ENCODE data around the gene GPR37L1.

GPR37L1 gene, protein sequence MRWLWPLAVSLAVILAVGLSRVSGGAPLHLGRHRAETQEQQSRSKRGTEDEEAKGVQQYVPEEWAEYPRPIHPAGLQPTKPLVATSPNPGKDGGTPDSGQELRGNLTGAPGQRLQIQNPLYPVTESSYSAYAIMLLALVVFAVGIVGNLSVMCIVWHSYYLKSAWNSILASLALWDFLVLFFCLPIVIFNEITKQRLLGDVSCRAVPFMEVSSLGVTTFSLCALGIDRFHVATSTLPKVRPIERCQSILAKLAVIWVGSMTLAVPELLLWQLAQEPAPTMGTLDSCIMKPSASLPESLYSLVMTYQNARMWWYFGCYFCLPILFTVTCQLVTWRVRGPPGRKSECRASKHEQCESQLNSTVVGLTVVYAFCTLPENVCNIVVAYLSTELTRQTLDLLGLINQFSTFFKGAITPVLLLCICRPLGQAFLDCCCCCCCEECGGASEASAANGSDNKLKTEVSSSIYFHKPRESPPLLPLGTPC

GRCh38 chr1:202122639-202123335 is at the start of gene GPR37L1:
Gene GPR37L1, plus strand, starts transcription at chr1:202122917. Its CDS starts 47 bp downstream, at chr1:202122964.
- DNase-seq (ENCODE audit: low spot score), result peak; percentile 89

DNA sequence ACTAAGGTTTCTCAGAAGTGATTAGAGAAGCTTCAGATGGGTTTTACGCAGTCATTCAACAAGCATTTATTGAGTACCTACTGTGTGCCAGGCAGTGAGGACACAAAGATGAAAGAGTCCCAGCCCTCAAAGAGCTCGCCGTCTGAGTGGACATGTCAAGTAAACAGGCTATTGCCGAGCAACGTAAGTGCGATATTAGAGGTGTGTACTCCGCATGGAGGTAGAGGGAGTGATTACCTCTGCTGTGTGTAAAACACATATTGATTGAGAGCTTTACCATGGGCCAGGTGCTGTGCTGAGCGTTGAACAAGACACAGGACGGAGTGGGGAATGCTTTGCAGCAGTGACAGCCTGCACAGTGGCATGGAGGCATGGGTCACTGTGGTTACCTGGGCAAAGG is 49.5 kb upstream of the GPR37L1 start:
- DNase-seq (ENCODE audit: low spot score), result no peak

- no peak for DNase-seq (ENCODE audit: low spot score)
Observed at GRCh38 chr1:202074985-202075384, 47.7 kb upstream of the GPR37L1 start.

DNA sequence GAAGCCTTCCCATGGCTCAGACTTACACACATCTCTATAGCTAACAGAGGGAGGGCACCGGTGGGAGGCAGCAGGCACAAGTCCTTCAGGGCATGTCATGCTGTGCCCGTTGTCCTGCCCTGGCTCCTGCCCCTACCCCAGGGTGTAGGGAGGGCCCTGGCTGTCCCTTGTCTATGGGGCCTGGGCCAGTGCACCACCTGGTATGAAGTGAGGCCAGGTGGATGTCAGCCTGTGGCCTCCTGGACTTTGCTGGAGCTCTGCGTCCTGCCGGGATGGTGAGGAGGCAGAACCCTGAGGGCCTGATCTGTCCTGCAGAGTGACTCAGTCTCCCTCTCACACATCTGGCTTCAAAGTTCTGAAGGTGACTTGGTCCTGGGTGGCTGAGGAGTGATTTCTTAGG is 47.3 kb upstream of the GPR37L1 start:
- no peak for DNase-seq (ENCODE audit: low spot score)

DNA sequence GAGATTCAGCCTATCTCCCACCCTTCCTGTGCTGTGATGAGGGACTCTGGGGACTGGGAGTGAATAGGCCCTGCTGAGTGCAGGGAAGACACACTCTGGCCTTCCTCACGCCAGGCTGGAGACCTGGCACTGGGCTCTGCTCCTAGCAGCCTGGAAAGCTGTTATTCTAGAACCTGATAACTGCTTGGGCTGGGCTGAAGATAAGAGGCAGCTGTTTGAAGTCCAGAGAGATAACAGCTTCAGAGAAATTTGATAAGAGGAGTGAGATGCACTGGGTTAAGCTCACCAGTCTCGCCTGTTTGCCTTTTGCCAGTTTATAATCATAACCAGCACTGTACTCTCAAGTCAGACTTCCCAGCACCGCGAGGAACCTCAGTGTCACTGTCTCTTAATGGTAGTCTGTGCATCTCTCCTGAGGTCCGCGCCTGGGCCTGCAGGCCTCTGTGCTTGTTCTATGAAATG is 46.6 kb upstream of the GPR37L1 start:
- no peak for DNase-seq (ENCODE audit: low spot score)

GRCh38 chr1:202078241-202078640 is 44.5 kb upstream of the GPR37L1 start:
- DNase-seq (ENCODE audit: low spot score), result no peak

DNA sequence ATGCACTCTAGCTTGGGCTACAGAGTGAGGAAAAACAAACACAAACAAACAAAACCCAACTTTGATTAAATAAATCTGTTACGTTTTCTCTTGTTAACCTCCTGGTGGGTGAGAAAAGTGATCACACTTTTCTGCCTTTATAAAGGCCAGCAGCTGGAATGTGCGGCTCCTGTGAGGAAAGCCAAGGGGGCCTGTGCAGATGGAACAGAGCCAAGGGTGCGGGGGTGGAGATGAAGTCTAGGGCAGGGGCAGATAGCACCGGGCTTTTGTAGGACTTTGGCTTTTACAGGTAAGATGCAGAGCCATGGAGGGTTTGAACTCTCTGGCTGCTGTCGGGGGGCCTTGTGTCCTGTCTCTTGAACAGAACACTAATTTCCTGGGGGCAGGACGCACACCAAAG is 40.7 kb upstream of the GPR37L1 start:
- no peak for DNase-seq (ENCODE audit: low spot score)

DNA sequence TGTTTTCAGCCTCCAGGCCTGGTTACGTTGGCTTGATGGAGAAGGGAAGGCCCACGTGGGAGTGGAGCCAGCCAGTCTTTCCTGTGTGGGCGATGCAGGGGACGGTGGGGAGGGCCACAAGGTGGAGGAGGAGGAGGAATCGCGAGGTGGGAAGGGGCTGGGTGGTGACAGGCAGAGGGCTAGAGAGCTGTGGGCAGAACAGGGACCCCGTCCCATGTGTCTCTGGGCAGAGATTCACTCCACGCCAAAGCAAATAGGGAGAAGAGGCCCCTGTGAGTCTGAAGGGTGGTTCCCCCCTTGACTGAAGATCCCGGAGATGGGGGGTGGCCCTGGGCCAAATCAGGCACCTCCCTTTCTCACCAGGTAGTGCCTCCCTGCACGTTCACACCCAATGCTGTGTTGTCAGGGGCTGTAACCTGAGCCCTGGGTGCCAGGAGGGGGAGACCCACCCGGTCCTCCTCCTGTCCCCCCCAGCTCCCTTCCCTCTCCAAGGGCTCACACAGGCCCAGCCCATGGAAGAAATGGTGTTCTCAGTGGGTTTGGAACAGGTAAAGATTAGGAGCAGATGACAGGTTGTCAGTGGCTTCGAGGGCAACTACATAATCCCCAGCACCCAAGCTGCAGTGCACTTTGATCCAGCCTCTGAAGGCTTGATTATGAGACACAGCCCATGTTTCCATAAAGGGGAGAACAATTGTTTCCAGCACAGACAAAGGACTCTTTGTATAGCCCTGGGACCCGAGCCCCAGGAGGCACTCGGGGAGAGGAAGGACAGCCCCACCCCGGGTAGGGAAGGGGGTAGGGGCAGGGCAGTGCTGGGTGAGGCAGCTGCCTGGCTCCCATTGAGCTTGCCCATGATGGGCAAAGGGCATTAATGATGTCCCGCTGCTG is 37.7 kb upstream of the GPR37L1 start:
- DNase-seq (ENCODE audit: low spot score), result no peak

- DNase-seq (ENCODE audit: low spot score), result no peak
Observed at GRCh38 chr1:202085682-202086373, 36.9 kb upstream of the GPR37L1 start.

GRCh38 chr1:202086579-202087350 is 36.0 kb upstream of the GPR37L1 start:
- DNase-seq (ENCODE audit: low spot score), result no peak

GRCh38 chr1:202088206-202088605 is 34.5 kb upstream of the GPR37L1 start:
- DNase-seq (ENCODE audit: low spot score), result no peak

DNA sequence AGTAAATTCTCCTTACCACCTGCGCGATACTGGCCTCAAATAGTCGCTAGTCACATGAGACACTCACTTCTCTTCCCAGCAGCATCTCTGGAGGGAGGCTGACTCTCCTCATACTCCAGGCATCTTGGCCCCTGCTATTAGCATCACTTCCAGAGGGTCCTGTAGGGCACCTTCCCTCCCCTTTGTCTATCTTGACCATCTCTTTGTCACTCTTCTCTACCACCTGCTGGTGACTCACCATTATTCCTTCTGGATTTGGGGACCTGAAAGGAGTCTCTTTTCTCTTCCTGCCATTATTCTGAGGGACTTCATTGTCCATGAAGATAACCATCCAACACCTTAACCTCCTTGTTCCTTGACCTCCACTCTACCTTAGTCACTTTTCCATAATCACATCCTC is 31.7 kb upstream of the GPR37L1 start:
- DNase-seq (ENCODE audit: low spot score), result no peak

DNA sequence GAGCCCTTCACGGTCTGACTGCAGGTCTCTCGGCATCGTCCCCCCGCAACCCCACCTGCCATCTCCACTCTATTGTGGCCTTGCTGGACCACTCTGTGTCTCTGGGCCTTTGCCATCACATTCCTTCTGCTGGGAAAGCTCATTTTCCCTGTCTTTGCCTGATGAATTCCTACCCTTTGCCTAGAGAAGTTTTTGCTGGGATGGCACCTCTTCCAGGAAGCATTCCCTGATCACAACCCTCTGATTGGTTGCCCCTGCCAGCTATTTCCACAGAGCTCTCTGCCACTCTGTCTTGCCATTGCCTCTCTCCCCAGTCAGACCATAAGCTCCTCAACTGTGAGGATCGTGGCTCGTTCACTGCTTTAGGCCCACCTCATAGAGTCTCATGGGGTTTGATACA is 28.9 kb upstream of the GPR37L1 start:
- no peak for DNase-seq (ENCODE audit: low spot score)

DNA sequence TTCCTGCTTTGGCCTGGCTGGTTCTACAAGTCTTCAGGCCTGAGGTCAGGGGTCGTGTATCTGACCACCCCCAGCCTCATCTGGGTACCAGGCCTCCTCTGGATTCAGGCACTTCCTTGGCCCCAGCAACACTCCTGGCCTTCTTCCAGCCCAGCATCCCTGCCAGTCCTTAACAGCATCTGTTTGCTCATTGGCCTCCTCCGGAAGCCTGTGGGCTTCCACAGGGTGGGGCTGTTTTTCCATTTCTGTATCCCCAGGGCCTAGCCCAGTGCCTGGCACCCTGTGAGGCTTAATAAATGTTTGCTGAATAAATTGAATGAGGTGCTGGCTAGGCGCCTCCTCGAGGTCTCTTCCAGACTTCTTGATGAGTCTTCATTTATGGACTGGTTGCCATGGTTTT is 21.5 kb upstream of the GPR37L1 start:
- DNase-seq (ENCODE audit: low spot score), result no peak

- no peak for DNase-seq (ENCODE audit: low spot score)
Observed at GRCh38 chr1:202104073-202104472, 18.6 kb upstream of the GPR37L1 start.

GRCh38 chr1:202105571-202106339 is 17.0 kb upstream of the GPR37L1 start:
- DNase-seq (ENCODE audit: low spot score), result no peak

DNA sequence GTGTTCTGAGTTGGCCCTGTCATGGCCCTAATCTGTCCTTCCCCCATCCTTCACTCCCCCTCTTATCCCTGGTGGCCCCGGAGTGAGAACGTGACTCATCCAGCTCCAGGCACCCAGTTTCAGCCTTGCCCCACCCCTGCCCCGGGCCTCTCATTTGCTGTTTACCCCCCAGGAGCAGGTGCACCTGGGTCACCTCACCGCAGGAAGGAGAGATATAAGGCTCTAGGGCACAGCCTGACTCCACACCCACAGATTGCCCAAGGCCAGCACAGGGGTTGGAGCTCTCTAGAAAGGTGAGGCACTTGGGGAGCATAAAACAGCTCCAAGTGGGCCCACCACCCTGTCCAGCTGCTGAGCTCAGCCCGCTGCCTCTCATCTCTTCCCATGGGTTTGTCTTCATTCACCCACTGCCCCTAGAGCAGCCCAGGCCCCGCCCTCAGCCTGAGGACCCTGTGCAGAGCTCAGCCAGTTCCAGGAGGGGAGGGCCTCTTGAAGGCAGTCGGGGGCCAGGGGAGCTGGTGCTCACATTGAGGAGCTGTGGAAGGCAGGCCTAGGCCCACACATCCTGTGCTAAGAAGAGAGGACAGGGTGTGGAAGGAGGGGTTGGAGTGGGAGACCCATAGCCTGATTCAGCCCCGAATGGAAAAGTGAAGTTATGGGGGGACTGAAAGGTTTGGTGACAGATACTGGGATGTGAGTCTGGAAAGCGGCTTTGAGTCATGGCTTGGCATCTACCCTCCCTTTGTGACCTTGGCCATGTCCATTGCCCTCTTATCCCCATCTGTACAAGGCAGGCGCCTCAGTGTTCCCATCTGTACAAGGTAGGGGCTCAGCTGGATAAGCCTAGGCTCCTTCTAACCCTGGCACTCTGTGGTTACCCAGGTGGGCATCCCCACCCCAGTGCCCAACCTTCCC is 16.1 kb upstream of the GPR37L1 start:
- DNase-seq (ENCODE audit: low spot score), result no peak

DNA sequence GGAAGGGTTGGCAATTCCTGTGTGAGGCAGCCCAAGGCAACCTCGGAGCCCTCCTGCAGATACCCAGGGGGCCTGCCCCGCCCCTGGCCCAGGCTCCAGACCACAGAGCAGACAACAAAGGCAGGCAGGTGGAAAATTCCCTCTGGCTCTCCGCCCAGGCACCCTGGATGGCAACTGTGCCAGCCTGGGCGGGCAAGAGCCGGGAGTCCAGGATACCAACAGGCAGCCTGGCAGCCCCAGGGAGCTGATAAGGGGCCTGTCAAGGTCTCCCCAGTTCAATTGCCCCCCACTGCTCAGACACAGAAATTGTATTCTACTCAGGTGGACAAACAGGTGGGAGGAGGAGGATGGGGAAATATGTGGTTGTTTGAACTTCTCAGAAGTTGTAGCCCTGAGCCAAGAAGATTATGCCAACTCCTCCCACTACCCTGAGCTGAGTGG is 15.4 kb upstream of the GPR37L1 start:
- DNase-seq (ENCODE audit: low spot score), result no peak
